Measurements from ENCODE around the gene VPS11.

DNA sequence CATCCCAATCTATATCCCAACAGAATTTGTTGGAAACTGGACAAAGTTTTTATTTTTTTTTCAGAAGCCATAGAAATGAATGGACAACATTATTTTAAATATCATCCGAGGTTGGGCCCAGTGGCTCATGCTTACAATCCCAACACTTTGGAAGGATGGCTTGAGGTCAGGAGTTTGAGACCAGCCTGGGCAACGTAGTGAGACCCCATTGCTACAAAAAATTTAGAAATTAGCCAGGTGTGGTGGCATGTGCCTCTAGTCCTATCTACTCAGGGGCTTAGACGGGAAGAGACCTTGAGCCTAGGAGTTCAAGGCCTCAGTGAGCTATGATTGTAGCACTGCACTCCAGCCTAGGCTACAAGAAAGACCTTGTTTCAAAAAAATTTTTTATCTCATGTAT is 32.8 kb upstream of the VPS11 start:
- TF ChIP-seq, protein P1, sequence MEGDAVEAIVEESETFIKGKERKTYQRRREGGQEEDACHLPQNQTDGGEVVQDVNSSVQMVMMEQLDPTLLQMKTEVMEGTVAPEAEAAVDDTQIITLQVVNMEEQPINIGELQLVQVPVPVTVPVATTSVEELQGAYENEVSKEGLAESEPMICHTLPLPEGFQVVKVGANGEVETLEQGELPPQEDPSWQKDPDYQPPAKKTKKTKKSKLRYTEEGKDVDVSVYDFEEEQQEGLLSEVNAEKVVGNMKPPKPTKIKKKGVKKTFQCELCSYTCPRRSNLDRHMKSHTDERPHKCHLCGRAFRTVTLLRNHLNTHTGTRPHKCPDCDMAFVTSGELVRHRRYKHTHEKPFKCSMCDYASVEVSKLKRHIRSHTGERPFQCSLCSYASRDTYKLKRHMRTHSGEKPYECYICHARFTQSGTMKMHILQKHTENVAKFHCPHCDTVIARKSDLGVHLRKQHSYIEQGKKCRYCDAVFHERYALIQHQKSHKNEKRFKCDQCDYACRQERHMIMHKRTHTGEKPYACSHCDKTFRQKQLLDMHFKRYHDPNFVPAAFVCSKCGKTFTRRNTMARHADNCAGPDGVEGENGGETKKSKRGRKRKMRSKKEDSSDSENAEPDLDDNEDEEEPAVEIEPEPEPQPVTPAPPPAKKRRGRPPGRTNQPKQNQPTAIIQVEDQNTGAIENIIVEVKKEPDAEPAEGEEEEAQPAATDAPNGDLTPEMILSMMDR (IDR thresholded peaks at IDR 0.05), result no peak
- no peak for TF ChIP-seq POLR2AphosphoS5 (IDR thresholded peaks at IDR 0.05)
